Measurements from ENCODE around the gene C20orf144. TPM values are rescaled to one million over a fixed set of nuclear protein-coding genes. Genes with fewer than 3 reads are reported as not detected.
A peak's percentile ranks its signal among the peaks of the same experiment; 100 is the strongest.

The C20orf144 gene
- total RNA-seq, 1 donor from 2014 or later, result not detected

DNA sequence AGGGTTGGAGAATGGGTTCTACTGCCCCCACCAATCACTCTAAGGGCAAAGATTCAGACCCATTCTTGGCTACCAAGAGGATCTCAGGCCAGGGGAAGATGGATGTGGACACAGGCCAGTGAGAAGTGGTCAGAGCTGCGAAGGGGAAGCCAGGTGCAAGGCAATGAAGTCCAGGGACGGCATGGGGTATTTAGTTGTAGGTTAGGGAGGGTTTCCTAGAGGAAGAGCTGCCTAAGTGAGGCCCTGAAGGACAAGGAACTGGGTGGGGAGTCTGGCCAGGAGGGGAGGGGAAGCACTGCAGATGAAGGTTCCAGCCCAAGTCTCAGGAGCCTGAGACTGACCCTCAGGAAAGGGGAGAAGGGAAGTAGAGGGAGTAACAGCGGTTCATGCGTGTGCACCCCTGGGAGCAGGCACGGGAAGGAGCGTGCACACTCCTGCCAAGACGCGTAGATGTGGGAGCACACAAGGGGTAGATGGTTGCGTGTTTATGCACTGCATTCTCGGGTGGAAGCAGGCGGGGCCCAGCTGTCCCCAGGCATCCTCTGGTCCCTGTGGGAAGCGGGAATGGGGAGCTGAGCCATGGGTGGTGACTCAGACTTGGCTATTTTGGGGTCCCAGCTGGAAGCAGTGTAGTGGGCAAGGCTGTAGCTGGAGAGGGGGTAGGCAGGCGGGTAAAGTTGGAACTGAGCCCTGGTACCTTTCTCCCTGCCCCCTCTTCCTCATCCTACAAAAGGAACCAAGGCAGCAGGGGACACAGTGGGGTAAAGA is 7.9 kb downstream of the C20orf144 start:
- intact Hi-C loops (cut with DNase I), result loop anchor here (5.0 kb wide), 4 partner anchors 213 to 442 kb away; partner anchors contain the start of genes EIF2S2, RALY and SNTA1
- peak overlapping the region in 1 of 2 donors; percentile 46 for H3K27ac ChIP-seq
- DNase-seq (ENCODE audit: low spot score in 2 of 2), result no peak

DNA sequence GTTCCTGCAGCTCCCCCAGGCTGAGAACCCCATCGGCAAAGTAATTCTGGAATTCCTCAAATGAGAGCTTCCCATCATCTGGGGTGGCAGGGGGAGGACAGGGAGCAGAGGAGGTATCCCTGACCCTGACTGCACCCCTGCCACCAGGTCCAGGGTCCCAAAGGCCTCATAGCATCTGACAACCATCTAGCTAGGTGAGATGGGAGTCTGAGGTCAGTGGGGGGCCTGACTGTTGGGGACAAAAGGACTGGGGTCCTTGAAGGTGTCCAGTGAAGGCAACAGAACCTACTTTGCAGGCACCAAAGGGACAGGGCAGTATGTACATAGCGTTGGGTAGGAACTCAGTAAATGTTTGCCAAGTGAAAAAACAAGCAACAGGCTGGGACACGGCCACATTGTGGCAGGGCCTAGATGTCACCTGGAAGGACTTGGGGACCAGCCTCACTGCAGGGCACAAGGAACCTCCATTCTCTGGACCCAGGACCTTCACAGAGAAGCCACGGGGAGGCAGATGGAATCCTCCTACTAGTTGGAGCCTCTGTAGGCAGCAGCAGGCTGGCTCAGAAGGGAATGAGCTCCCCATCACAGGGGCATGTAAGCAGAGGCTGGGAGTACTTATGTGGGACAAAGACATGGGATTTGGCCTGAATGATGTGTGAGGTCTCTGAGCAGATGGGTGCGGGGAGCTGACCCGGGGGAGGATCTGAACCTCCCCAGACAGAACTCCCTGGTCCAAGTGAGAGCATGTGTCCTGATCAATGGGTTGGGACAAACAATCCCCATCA is 8.8 kb downstream of the C20orf144 start:
- TF ChIP-seq, protein P1, sequence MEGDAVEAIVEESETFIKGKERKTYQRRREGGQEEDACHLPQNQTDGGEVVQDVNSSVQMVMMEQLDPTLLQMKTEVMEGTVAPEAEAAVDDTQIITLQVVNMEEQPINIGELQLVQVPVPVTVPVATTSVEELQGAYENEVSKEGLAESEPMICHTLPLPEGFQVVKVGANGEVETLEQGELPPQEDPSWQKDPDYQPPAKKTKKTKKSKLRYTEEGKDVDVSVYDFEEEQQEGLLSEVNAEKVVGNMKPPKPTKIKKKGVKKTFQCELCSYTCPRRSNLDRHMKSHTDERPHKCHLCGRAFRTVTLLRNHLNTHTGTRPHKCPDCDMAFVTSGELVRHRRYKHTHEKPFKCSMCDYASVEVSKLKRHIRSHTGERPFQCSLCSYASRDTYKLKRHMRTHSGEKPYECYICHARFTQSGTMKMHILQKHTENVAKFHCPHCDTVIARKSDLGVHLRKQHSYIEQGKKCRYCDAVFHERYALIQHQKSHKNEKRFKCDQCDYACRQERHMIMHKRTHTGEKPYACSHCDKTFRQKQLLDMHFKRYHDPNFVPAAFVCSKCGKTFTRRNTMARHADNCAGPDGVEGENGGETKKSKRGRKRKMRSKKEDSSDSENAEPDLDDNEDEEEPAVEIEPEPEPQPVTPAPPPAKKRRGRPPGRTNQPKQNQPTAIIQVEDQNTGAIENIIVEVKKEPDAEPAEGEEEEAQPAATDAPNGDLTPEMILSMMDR (IDR thresholded peaks at IDR 0.05), result no peak
- H3K4me1 ChIP-seq, result peaks cover 9 to 54% of the 10 kb centered on the region in 2 donors
- H3K4me3 ChIP-seq, result no peak overlapping the region
- no peaks in the 10 kb centered on the region for H3K36me3 ChIP-seq
- intact Hi-C loops (cut with DNase I), result loop anchor here (5.0 kb wide), 1 partner anchor 441 kb away; the partner anchor contains the start of gene EIF2S2
- no peaks in the 10 kb centered on the region for H3K9me3 ChIP-seq
- DNase-seq (ENCODE audit: low spot score in 2 of 2), result no peak
- H3K27ac ChIP-seq, result peak overlapping the region; percentile 46 to 97
- no peaks in the 10 kb centered on the region for H3K27me3 ChIP-seq

More for the DNA sequence above, 7.9 kb downstream of the C20orf144 start:
- TF ChIP-seq, protein P1 (IDR thresholded peaks at IDR 0.05), result no peak
- Histone ChIP-seq H3K27me3 (no peaks in the 10 kb centered on the region), H3K36me3 (no peaks in the 10 kb centered on the region), H3K4me3 (no peak overlapping the region), H3K9me3 (no peaks in the 10 kb centered on the region), H3K4me1 (peaks cover 6 to 49% of the 10 kb centered on the region in 2 donors)

DNA sequence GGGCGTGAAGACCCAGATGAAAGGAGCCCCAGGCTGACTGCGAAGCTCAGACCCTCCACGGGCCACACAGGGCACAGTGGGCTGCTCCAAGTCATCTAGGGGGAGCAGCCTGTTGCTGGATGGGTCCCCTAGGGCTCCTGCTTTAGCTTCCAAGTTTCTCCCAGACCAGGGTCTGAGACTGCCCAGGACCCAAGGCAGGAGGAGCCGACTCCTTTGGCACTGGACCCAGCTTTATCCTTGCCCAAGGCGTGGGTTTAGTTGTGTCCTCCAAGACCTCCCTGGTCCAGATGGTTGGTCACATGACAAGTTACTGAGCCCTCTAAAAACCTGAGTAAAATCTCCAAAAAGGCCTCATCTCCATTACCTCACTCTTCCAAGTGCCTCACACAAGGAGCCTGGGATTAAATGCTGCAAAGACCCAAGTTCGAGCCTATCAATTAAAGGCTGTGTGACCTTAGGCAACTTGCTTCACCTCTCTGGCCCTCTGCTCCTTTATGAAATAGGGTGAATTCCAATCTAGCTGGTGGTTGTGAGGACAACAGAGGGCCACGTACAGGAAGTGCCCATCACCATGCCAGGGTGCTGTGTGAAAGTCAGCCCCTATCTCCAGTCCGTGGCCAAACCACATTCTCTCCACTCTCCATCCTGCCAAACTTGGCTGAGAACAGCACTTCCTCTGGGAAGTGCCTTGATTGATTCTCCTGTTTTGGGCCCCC is 9.6 kb downstream of the C20orf144 start:
- intact Hi-C loops (cut with DNase I), result loop anchor here (5.0 kb wide), 1 partner anchor 441 kb away; the partner anchor contains the start of gene EIF2S2
- Histone ChIP-seq H3K27ac (peak overlapping the region; percentile 46 to 97), H3K36me3 (no peaks in the 10 kb centered on the region), H3K9me3 (no peaks in the 10 kb centered on the region), H3K4me3 (no peak overlapping the region), H3K4me1 (peaks cover 13 to 54% of the 10 kb centered on the region in 2 donors), H3K27me3 (no peaks in the 10 kb centered on the region)
- TF ChIP-seq, protein P1 (IDR thresholded peaks at IDR 0.05), result no peak
- DNase-seq (ENCODE audit: low spot score in 2 of 2), result no peak

DNA sequence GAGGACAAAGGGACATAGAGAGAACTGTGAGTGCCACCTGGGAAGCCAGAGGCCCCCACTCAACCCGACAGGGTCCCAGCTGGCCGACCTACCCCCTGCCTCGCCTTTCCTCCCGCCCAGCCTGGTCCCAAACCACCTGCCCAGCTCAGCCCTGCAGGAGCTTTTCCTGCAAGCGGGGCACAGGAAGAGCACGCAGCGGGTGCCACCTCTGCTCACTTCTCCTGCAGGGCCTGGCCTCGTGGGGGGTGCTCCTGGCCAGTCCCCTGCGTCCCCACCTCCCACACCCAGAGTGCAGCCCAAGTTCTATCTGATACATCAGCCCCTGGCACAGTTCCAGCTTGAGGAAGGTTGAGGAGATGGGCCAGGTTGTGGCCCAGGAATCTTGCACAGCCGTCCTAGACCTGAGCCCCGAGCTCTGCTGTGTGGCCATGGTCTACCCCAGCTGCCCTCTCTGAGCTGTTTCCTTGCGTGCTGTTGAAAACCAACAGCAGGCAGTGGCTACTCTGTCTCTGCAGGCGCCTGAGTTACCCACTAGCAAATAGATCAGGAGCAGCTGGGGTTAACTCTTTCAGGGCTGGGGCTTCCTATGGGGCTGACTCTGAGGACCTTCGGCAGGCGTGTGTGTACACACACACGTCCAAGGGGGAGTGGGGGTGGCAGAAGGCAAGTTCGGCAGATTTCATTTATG is 10.4 kb downstream of the C20orf144 start:
- intact Hi-C loops (cut with DNase I), result loop anchor here (5.0 kb wide), 1 partner anchor 440 kb away; the partner anchor contains the start of gene EIF2S2
- TF ChIP-seq, protein P1 (IDR thresholded peaks at IDR 0.05), result no peak
- peak overlapping the region; percentile 67 to 84 for H3K4me3 ChIP-seq
- H3K27me3 ChIP-seq, result no peaks in the 10 kb centered on the region
- peak overlapping the region; percentile 96 to 97 for H3K27ac ChIP-seq
- H3K4me1 ChIP-seq, result peaks cover 12 to 54% of the 10 kb centered on the region in 2 donors
- DNase-seq (ENCODE audit: low spot score in 2 of 2), result no peak
- H3K9me3 ChIP-seq, result no peaks in the 10 kb centered on the region
- no peaks in the 10 kb centered on the region for H3K36me3 ChIP-seq

DNA sequence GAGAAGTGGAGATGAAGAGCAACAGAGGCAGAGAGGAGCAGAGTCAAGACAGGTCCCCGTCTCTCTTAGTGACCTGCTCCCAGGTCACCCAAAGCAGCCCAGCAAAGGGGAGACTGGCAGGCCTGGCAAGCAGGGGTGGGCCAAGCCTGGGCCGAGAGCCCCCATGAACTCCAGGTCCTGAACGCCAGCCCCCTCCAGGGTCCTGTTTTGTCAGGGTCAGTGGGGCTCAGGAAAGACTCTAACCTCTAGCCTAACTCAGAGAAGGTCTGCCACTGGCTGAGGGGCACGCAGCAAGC is 10.9 kb downstream of the C20orf144 start:
- intact Hi-C loops (cut with DNase I), result loop anchor here (5.0 kb wide), 1 partner anchor 439 kb away; the partner anchor contains the start of gene EIF2S2
- TF ChIP-seq, protein P1 (IDR thresholded peaks at IDR 0.05), result no peak

More for the DNA sequence above, 10.9 kb downstream of the C20orf144 start:
- no peak for DNase-seq (ENCODE audit: low spot score in 2 of 2)
- no peaks in the 10 kb centered on the region for H3K27me3 ChIP-seq
- no peaks in the 10 kb centered on the region for H3K9me3 ChIP-seq
- H3K4me1 ChIP-seq, result peaks cover 9 to 52% of the 10 kb centered on the region in 2 donors
- peak overlapping the region; percentile 96 to 97 for H3K27ac ChIP-seq
- H3K36me3 ChIP-seq, result no peaks in the 10 kb centered on the region
- peak overlapping the region; percentile 67 to 84 for H3K4me3 ChIP-seq
